ENCODE data around the gene TXLNG.

DNA sequence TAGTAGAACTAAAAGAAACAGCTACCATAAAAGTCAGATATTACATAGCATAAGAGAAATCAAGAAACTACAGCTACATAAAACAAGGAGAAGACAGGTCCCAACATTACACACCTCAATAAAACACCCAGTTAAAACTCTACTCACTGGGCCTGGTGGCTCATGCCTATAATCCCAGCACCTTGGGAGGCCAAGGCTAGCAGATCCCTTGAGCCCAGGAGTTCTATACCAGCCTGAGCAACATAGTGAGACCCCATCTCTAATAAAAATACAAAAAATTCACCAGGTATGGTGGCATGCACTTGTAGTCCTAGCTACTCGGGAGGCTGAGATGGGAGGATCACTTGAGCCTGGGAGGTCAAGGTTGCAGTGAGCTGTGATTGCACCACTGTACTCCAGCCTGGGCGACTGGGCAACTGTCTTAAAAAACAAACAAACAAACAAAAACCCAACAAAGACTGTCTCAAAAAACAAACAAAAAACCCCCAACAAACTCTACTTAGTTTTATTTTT, 15.2 kb upstream of the TXLNG start:
- TF ChIP-seq POLR2AphosphoS5 (IDR thresholded peaks at IDR 0.05; ENCODE audit: low read depth, low read length), result no peak
- TF ChIP-seq, protein P1, sequence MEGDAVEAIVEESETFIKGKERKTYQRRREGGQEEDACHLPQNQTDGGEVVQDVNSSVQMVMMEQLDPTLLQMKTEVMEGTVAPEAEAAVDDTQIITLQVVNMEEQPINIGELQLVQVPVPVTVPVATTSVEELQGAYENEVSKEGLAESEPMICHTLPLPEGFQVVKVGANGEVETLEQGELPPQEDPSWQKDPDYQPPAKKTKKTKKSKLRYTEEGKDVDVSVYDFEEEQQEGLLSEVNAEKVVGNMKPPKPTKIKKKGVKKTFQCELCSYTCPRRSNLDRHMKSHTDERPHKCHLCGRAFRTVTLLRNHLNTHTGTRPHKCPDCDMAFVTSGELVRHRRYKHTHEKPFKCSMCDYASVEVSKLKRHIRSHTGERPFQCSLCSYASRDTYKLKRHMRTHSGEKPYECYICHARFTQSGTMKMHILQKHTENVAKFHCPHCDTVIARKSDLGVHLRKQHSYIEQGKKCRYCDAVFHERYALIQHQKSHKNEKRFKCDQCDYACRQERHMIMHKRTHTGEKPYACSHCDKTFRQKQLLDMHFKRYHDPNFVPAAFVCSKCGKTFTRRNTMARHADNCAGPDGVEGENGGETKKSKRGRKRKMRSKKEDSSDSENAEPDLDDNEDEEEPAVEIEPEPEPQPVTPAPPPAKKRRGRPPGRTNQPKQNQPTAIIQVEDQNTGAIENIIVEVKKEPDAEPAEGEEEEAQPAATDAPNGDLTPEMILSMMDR (IDR thresholded peaks at IDR 0.05), result no peak

All from Panc1 (cell line).